PC-9 (cell line): ENCODE results near the gene PRR5L. TPM values are rescaled to one million over a fixed set of nuclear protein-coding genes. Genes with fewer than 3 reads are reported as not detected.

Experiments
- BruUV-seq: library from RNA; stranded (reverse); fragments of 400-500 nt; replicated peaks from 2 replicates; lab custom pipeline; 2021; lab: Mats Ljungman, UMichigan
- CTCF ChIA-PET: fragments of 300-600 bp; sonication (Branson Sonifier 250); formaldehyde crosslinking; loops from one replicate; lab custom pipeline; 2022; ENCODE audit warnings: antibody characterized with exemption; lab: Charles Lee
- POLR2A ChIA-PET: fragments of 300-600 bp; sonication (Branson Sonifier 250); formaldehyde crosslinking; loops from one replicate; lab custom pipeline; 2022; ENCODE audit warnings: antibody characterized with exemption; ENCODE audit not compliant: unreplicated experiment; lab: Charles Lee
- DNase-seq, 2 experiments: peaks; one replicate each; pipeline versions ENCODE4 v3.0.0 to v3.0.0-alpha.2; 2015 to 2022; ENCODE audit warnings: mixed read lengths in 1 of 2
- H2AFZ ChIP-seq: fragments of 200-600 bp; sonication (generic); 2 replicates; pipeline ENCODE4 v1.8.1; 2017; ENCODE audit warnings: antibody characterized with exemption
- H3F3A ChIP-seq: fragments of 200-600 bp; sonication (generic); 2 replicates; pipeline ENCODE4 v1.8.1; 2017; ENCODE audit warnings: antibody characterized with exemption, mild to moderate bottlenecking, low read depth; ENCODE audit not compliant: insufficient read depth
- H3K27ac ChIP-seq: fragments of 200-600 bp; sonication (generic); 2 replicates; pipeline ENCODE4 v1.6.1; 2016; ENCODE audit warnings: mixed run types
- H3K27me3 ChIP-seq: fragments of 200-600 bp; sonication (generic); 2 replicates; pipeline ENCODE4 v1.6.1; 2016; ENCODE audit warnings: low read depth, mixed run types; ENCODE audit not compliant: insufficient read depth
- H3K36me3 ChIP-seq: fragments of 200-600 bp; sonication (generic); 2 replicates; pipeline ENCODE4 v1.6.1; 2016; ENCODE audit warnings: low read depth, mixed run types
- H3K4me1 ChIP-seq: fragments of 200-600 bp; sonication (generic); replicated peaks from 2 replicates; pipeline ENCODE4 v1.6.1; 2016; ENCODE audit warnings: mixed run types; ENCODE audit not compliant: insufficient read depth
- H3K4me2 ChIP-seq: fragments of 200-600 bp; sonication (generic); 2 replicates; pipeline ENCODE4 v1.6.1; 2017; ENCODE audit warnings: mixed run types
- H3K4me3 ChIP-seq: fragments of 200-600 bp; sonication (generic); 2 replicates; pipeline ENCODE4 v1.6.1; 2016; ENCODE audit warnings: mixed run types
- H3K79me2 ChIP-seq: fragments of 200-600 bp; sonication (generic); 2 replicates; pipeline ENCODE4 v1.6.1; 2017; ENCODE audit warnings: low read depth, mixed run types
- H3K9me2 ChIP-seq: fragments of 200-600 bp; sonication (generic); 2 replicates; pipeline ENCODE4 v1.8.1; 2017; ENCODE audit warnings: mild to moderate bottlenecking; ENCODE audit not compliant: insufficient read depth
- H3K9me3 ChIP-seq: fragments of 200-600 bp; sonication (generic); 2 replicates; pipeline ENCODE4 v1.8.1; 2016; ENCODE audit warnings: low read depth; ENCODE audit not compliant: insufficient read depth
- H4K20me1 ChIP-seq: fragments of 200-600 bp; sonication (generic); 2 replicates; pipeline ENCODE4 v1.8.1; 2017; ENCODE audit not compliant: insufficient read depth
- CTCF ChIP-seq: fragments of 200-600 bp; sonication (generic); conservative IDR thresholded peaks from 2 replicates; pipeline ENCODE4 v1.6.1; 2017; ENCODE audit warnings: mixed run types, antibody characterized with exemption, mild to moderate bottlenecking, moderate library complexity
- EZH2 ChIP-seq: fragments of 200-600 bp; sonication (generic); IDR thresholded peaks from 2 replicates; pipeline ENCODE4 v1.8.0; 2017; ENCODE audit warnings: antibody characterized with exemption, low read depth
- intact Hi-C: fragments of 100-400 bp; cut with micrococcal nuclease; formaldehyde crosslinking; loops from one replicate; pipeline ENCODE4 v1.10.0; 2022; ENCODE audit not compliant: unreplicated experiment
- total RNA-seq: library from RNA; stranded (reverse); gene quantifications from 2 replicates; pipeline ENCODE4 v1.2.3, GENCODE V29; 2021

The PRR5L gene
- total RNA-seq, 1 experiment from 2014 or later = 5.1 TPM

GRCh38 chr11:36376009-36376887 is 80.2 kb downstream of the PRR5L start:
- no peaks in the 10 kb centered on the region for H3F3A ChIP-seq
- H4K20me1 ChIP-seq = no peaks in the 10 kb centered on the region
- peak in 1 of 2 experiments; percentile 15 for DNase-seq
- no peaks in the 10 kb centered on the region for H3K79me2 ChIP-seq
- no peak overlapping the region for H3K27ac ChIP-seq
- ChIA-PET POLR2A (interaction anchor here (0.6 kb wide), 1 partner anchor 127 kb away, joined by 3 read pairs; no protein-coding TSS in a partner anchor), CTCF (interaction anchor here (0.6 to 0.9 kb wide), 4 partner anchors 21 to 714 kb away, joined by 3 to 8 read pairs (median 6); partner anchors contain the start of gene TRIM44)
- peak overlapping the region; percentile 72 for H2AFZ ChIP-seq
- no peak for TF ChIP-seq CTCF
- TF ChIP-seq EZH2 = no peak
- intact Hi-C loops = no loop called here
- no TSS peak for BruUV-seq
- peak overlapping the region; percentile 56 for H3K4me2 ChIP-seq
- peak overlapping the region; percentile 58 for H3K4me3 ChIP-seq
- H3K9me3 ChIP-seq = no peaks in the 10 kb centered on the region
- H3K4me1 ChIP-seq = no peaks in the 10 kb centered on the region
- H3K9me2 ChIP-seq = peaks cover 1% of the 10 kb centered on the region; the same call in 1 of the 2 replicates
- H3K27me3 ChIP-seq = peaks cover 4% of the 10 kb centered on the region
- no peaks in the 10 kb centered on the region for H3K36me3 ChIP-seq

GRCh38 chr11:36376888-36377758 is 81.0 kb downstream of the PRR5L start:
- CTCF ChIA-PET = interaction anchor here (0.6 to 1.1 kb wide), 2 partner anchors 13 to 22 kb away, joined by 4 to 8 read pairs; no protein-coding TSS in a partner anchor
- peak overlapping the region; percentile 58 for H3K4me3 ChIP-seq
- H3K9me3 ChIP-seq = no peaks in the 10 kb centered on the region
- peak overlapping the region; percentile 56 for H3K4me2 ChIP-seq
- H3K9me2 ChIP-seq = no peaks in the 10 kb centered on the region
- no peak for TF ChIP-seq EZH2
- TF ChIP-seq CTCF = peak; percentile 43; the same call in 1 of the 2 replicates
- H3K36me3 ChIP-seq = no peaks in the 10 kb centered on the region
- no peaks in the 10 kb centered on the region for H3K4me1 ChIP-seq
- BruUV-seq = no TSS peak
- intact Hi-C loops = loop anchor here (1.0 kb wide), 1 partner anchor 101 kb away; no protein-coding TSS in a partner anchor
- no peak overlapping the region for H3K27ac ChIP-seq
- no peaks in the 10 kb centered on the region for H4K20me1 ChIP-seq
- DNase-seq = peak in 1 of 2 experiments; percentile 9
- POLR2A ChIA-PET = interaction anchor here (0.6 kb wide), 2 partner anchors 14 to 127 kb away, joined by 3 to 9 read pairs; no protein-coding TSS in a partner anchor
- H3K27me3 ChIP-seq = peaks cover 4% of the 10 kb centered on the region
- H3F3A ChIP-seq = no peaks in the 10 kb centered on the region
- H3K79me2 ChIP-seq = no peaks in the 10 kb centered on the region
- peak overlapping the region; percentile 72 for H2AFZ ChIP-seq
